HG03066 (cell line): ENCODE results near the gene DGKZ.

Source experiments
- ATAC-seq: cut with Tn5 transposase; IDR thresholded peaks from one replicate; pipeline ENCODE4 v1.9.1; 2021; ENCODE audit warnings: low read depth; ENCODE audit not compliant: unreplicated experiment

DGKZ gene

GRCh38 chr11:46421257-46421880 is 74.1 kb downstream of the DGKZ start:
- ATAC-seq: no peak

GRCh38 chr11:46422588-46422987 is 75.3 kb downstream of the DGKZ start:
- no peak for ATAC-seq

- no peak for ATAC-seq
Observed at GRCh38 chr11:46426233-46426991, 79.1 kb downstream of the DGKZ start.

- ATAC-seq: no peak
Observed at GRCh38 chr11:46427364-46427763, 80.1 kb downstream of the DGKZ start.

- no peak for ATAC-seq
Observed at GRCh38 chr11:46429717-46430116, 82.5 kb downstream of the DGKZ start.
